ENCODE data around the gene PSD. TPM values are rescaled to one million over a fixed set of nuclear protein-coding genes. Genes with fewer than 3 reads are reported as not detected.

PSD gene
- total and polyA plus RNA-seq, 9 of the 15 experiments (the other 6 are each of a cell fraction or from before 2014, with no cell fraction given) = 0.11 to 1.7 (median 0.54) TPM; not detected in 2

DNA sequence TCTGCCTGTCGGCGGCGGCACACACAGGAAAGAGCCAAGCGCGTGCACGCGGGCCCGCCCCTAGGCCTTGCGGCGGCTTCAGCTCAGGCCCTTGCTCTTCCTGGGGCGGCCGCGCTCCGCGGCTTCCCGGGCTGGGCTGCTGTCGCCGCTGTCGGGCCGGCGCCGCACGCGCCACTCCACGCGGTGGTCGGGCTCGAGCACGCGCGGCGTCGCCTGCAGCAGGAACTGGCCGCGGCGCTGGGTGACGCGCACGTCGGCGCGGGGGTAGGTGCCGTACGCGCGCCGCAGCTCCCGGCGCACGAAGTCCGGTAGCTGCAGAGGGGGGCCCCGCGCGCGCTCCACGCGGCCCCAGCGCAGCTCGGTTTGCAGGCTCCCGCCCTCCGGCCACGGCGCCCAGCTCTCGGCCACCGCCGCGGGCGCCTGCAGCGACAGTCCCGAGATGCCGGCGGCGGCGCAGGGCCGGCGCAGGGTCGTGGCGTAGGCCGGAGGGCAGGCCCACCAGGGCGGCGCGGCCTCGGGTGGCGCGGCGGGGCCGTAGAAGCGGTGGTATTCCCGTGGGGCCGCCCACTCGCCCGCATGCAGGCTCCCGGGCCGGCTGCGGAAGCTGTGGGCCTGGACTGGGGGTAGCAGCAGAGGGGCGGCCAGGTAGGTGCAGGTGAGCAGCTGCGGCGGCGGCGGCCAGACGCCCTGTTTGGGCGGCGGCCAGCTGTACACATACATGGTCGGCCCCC is 32.0 kb upstream of the PSD start (continued):
- TF ChIP-seq FOXA1 (IDR thresholded peaks at IDR 0.05; ENCODE audit: borderline replicate concordance) (no peak), ZNF23 (CRISPR knock-in tag; IDR thresholded peaks at IDR 0.05) (no peak), HIVEP1 (CRISPR knock-in tag; IDR thresholded peaks at IDR 0.05) (no peak), CEBPZ (IDR thresholded peaks at IDR 0.05; ENCODE audit: borderline replicate concordance, low read depth, low read length) (no peak), ZNF57 (CRISPR knock-in tag; IDR thresholded peaks at IDR 0.05) (no peak), POLR2AphosphoS2 (IDR thresholded peaks at IDR 0.05; ENCODE audit: low read length) (no peak; the same call in 1 of the 2 replicates), CBX8 (IDR thresholded peaks at IDR 0.05; ENCODE audit: borderline replicate concordance, extremely low read depth, low read depth, low read length, poor library complexity, severe bottlenecking) (no peak), SRSF7 (optimal IDR thresholded peaks at IDR 0.05; ENCODE audit: low read depth, low read length) (no peak), MGA (IDR thresholded peaks at IDR 0.05) (peak; percentile 54), SAFB (IDR thresholded peaks at IDR 0.05; ENCODE audit: borderline replicate concordance, low read depth, low read length) (peak; percentile 38; the same call in 1 of the 2 replicates), NR3C1 (CRISPR knock-in tag; IDR thresholded peaks at IDR 0.05) (no peak)
- TF ChIP-seq, protein P1, sequence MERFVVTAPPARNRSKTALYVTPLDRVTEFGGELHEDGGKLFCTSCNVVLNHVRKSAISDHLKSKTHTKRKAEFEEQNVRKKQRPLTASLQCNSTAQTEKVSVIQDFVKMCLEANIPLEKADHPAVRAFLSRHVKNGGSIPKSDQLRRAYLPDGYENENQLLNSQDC (CRISPR knock-in tag; IDR thresholded peaks at IDR 0.05) = no peak
